ENCODE results near the gene GNPTG.

GNPTG gene

GRCh38 chr16:1349351-1349750 lies 2.4 kb upstream of the GNPTG start:
- no peak for DNase-seq

GRCh38 chr16:1349951-1350350 lies 1.8 kb upstream of the GNPTG start:
- DNase-seq, result no peak

- no peak for DNase-seq
Measured at GRCh38 chr16:1350691-1351090, 1.0 kb upstream of the GNPTG start.

GRCh38 chr16:1351215-1351581 lies 533 bp upstream of the GNPTG start:
- DNase-seq, result no peak

- no peak for DNase-seq
Measured at GRCh38 chr16:1354815-1355540, 3.2 kb downstream of the GNPTG start.

GRCh38 chr16:1355591-1355990 lies 3.9 kb downstream of the GNPTG start:
- no peak for DNase-seq

- no peak for DNase-seq
Measured at GRCh38 chr16:1356061-1356900, 4.5 kb downstream of the GNPTG start.

- DNase-seq, result no peak
Measured at GRCh38 chr16:1357906-1358566, 6.3 kb downstream of the GNPTG start.

- DNase-seq, result no peak
Measured at GRCh38 chr16:1361685-1362360, 10.1 kb downstream of the GNPTG start.

GRCh38 chr16:1362807-1363206 lies 11.1 kb downstream of the GNPTG start:
- no peak for DNase-seq

- DNase-seq, result no peak
Measured at GRCh38 chr16:1363501-1364041, 11.8 kb downstream of the GNPTG start.

GRCh38 chr16:1364510-1364909 lies 12.8 kb downstream of the GNPTG start:
- no peak for DNase-seq

- DNase-seq, result no peak
Measured at GRCh38 chr16:1366060-1366711, 14.5 kb downstream of the GNPTG start.

GRCh38 chr16:1366712-1367299 lies 15.1 kb downstream of the GNPTG start:
- no peak for DNase-seq

GRCh38 chr16:1367486-1368174 lies 15.9 kb downstream of the GNPTG start:
- DNase-seq, result no peak

GRCh38 chr16:1371054-1371978 lies 19.6 kb downstream of the GNPTG start:
- DNase-seq, result no peak

- DNase-seq, result no peak
Measured at GRCh38 chr16:1372292-1372950, 20.7 kb downstream of the GNPTG start.

- DNase-seq, result no peak
Measured at GRCh38 chr16:1374418-1375297, 22.9 kb downstream of the GNPTG start.

GRCh38 chr16:1375298-1375640 lies 23.5 kb downstream of the GNPTG start:
- DNase-seq, result no peak

Data from cortex of kidney (tissue), 1 donor.